Spleen (tissue), 7 donors: ENCODE data around the gene IL13.

Source experiments
- POLR2AphosphoS5 ChIP-seq, 3 donors: sonication (generic); formaldehyde crosslinking; IDR thresholded peaks; one replicate each; pipeline ENCODE4 v1.5.1; 2017; ENCODE audit warnings: antibody characterized with exemption in 3 of 3
- TF ChIP-seq, protein P1 (sequence below), 11 experiments: fragments of 200-600 bp in 7 of 11; fragments of 450-650 bp in 4 of 11; sonication (generic) in 4 of 11; IDR thresholded peaks in 8 of 11; conservative IDR thresholded peaks in 3 of 11; 1 replicate in 7 of 11; 2 replicates in 4 of 11; pipeline versions ENCODE4 v1.4.0 to v1.8.0; 2016 to 2021; ENCODE audit warnings: antibody characterized with exemption in 11 of 11, inconsistent platforms in 4 of 11, mild to moderate bottlenecking in 1 of 11
- donor health status: DM: no; HTN: no; CAD: no; lungs with moderate emphysema.
- donor health status: DM: no; HTN: no; CAD: no.
- donor health status: DM: no; HTN: no; CAD: no.

GRCh38 chr5:132644177-132644576 is 13.8 kb upstream of the IL13 start:
- no peak for TF ChIP-seq POLR2AphosphoS5 (IDR thresholded peaks at IDR 0.05)
- TF ChIP-seq, protein P1, sequence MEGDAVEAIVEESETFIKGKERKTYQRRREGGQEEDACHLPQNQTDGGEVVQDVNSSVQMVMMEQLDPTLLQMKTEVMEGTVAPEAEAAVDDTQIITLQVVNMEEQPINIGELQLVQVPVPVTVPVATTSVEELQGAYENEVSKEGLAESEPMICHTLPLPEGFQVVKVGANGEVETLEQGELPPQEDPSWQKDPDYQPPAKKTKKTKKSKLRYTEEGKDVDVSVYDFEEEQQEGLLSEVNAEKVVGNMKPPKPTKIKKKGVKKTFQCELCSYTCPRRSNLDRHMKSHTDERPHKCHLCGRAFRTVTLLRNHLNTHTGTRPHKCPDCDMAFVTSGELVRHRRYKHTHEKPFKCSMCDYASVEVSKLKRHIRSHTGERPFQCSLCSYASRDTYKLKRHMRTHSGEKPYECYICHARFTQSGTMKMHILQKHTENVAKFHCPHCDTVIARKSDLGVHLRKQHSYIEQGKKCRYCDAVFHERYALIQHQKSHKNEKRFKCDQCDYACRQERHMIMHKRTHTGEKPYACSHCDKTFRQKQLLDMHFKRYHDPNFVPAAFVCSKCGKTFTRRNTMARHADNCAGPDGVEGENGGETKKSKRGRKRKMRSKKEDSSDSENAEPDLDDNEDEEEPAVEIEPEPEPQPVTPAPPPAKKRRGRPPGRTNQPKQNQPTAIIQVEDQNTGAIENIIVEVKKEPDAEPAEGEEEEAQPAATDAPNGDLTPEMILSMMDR (IDR thresholded peaks at IDR 0.05 in 8 of 11, conservative IDR thresholded peaks at IDR 0.05 in 3 of 11), result no peak
